Neural cell (in vitro differentiated cells): ENCODE results near the gene EIF4G3. TPM values are rescaled to one million over a fixed set of nuclear protein-coding genes. Genes with fewer than 3 reads are reported as not detected.

Source experiments
- H2AFZ ChIP-seq: fragments of 200-600, 300-800 bp; sonication (generic), shearing (Covaris generic); 2 replicates; pipeline ENCODE4 v1.6.0; 2014; ENCODE audit warnings: low read depth, mild to moderate bottlenecking, antibody characterized with exemption, low read length, moderate library complexity
- H3F3A ChIP-seq: fragments of 200-600 bp; shearing (Covaris generic); 2 replicates; pipeline ENCODE4 v1.6.1; 2016; ENCODE audit warnings: mild to moderate bottlenecking, moderate library complexity, mixed read lengths, antibody characterized with exemption, low read length; ENCODE audit not compliant: insufficient read depth, poor library complexity, severe bottlenecking
- H3K27ac ChIP-seq: fragments of 200-600, 300-800 bp; sonication (generic), shearing (Covaris generic); 2 replicates; pipeline ENCODE4 v1.5.1; 2014; ENCODE audit warnings: mild to moderate bottlenecking, low read length, moderate library complexity
- H3K27me3 ChIP-seq: fragments of 300-800, 200-600 bp; sonication (generic), shearing (Covaris generic); 2 replicates; pipeline ENCODE4 v1.6.0; 2014; ENCODE audit warnings: mild to moderate bottlenecking, low read depth, low read length, moderate library complexity; ENCODE audit not compliant: insufficient read depth
- H3K36me3 ChIP-seq: fragments of 300-800, 200-600 bp; sonication (generic), shearing (Covaris generic); 2 replicates; pipeline ENCODE4 v1.5.1; 2014; ENCODE audit warnings: mild to moderate bottlenecking, antibody characterized with exemption, low read length, moderate library complexity; ENCODE audit not compliant: insufficient read depth
- H3K4me2 ChIP-seq: fragments of 300-800, 200-600 bp; sonication (generic), shearing (Covaris generic); 2 replicates; pipeline ENCODE4 v1.6.0; 2014; ENCODE audit warnings: mild to moderate bottlenecking, low read length
- H3K4me3 ChIP-seq: fragments of 300-800, 200-600 bp; sonication (generic), shearing (Covaris generic); 2 replicates; pipeline ENCODE4 v1.5.1; 2014; ENCODE audit warnings: mild to moderate bottlenecking, low read length, moderate library complexity
- H3K79me2 ChIP-seq: fragments of 200-600 bp; shearing (Covaris generic); replicated peaks from 2 replicates; pipeline ENCODE4 v1.6.0; 2014; ENCODE audit warnings: mild to moderate bottlenecking, low read length, moderate library complexity; ENCODE audit not compliant: insufficient read depth
- H3K9ac ChIP-seq: fragments of 300-800, 200-600 bp; sonication (generic), shearing (Covaris generic); 2 replicates; pipeline ENCODE4 v1.6.1; 2016; ENCODE audit warnings: mild to moderate bottlenecking, low read length, mixed read lengths
- H3K9me2 ChIP-seq: fragments of 200-600 bp; shearing (Covaris generic); 2 replicates; pipeline ENCODE4 v1.6.1; 2016; ENCODE audit warnings: mild to moderate bottlenecking, low read length, mixed read lengths; ENCODE audit not compliant: insufficient read depth
- H3K9me3 ChIP-seq: fragments of 200-600, 300-800 bp; sonication (generic), shearing (Covaris generic); 2 replicates; pipeline ENCODE4 v1.6.1; 2016; ENCODE audit warnings: mild to moderate bottlenecking, mixed run types, low read length, moderate library complexity, mixed read lengths
- H4K20me1 ChIP-seq: fragments of 200-600 bp; shearing (Covaris generic); 2 replicates; pipeline ENCODE4 v1.6.1; 2016; ENCODE audit warnings: mild to moderate bottlenecking, mixed run types; ENCODE audit not compliant: insufficient read depth
- EP300 ChIP-seq: fragments of 450-650 bp; conservative IDR thresholded peaks from 2 replicates; pipeline ENCODE4 v1.6.1; 2014; ENCODE audit warnings: antibody characterized with exemption, mild to moderate bottlenecking, moderate library complexity; ENCODE audit not compliant: poor library complexity, severe bottlenecking
- EZH2 ChIP-seq: fragments of 200-600, 300-800 bp; shearing (Covaris generic), sonication (generic); IDR thresholded peaks from 2 replicates; pipeline ENCODE4 v1.6.1; 2014; ENCODE audit warnings: antibody characterized with exemption, low read length, borderline replicate concordance, mild to moderate bottlenecking; ENCODE audit not compliant: insufficient read depth, poor library complexity, severe bottlenecking
- MXI1 ChIP-seq: fragments of 450-650 bp; conservative IDR thresholded peaks from 2 replicates; pipeline ENCODE4 v1.6.1; 2014; ENCODE audit warnings: antibody characterized with exemption, mild to moderate bottlenecking; ENCODE audit not compliant: poor library complexity, severe bottlenecking
- POLR2AphosphoS5 ChIP-seq: IDR thresholded peaks from 2 replicates; pipeline ENCODE4 v1.6.1; 2012
- RAD21 ChIP-seq: fragments of 450-650 bp; conservative IDR thresholded peaks from 2 replicates; pipeline ENCODE4 v1.6.1; 2014; ENCODE audit warnings: antibody characterized with exemption, mild to moderate bottlenecking, moderate library complexity
- SMC3 ChIP-seq: fragments of 450-650 bp; conservative IDR thresholded peaks from 2 replicates; pipeline ENCODE4 v1.6.1; 2014; ENCODE audit warnings: antibody characterized with exemption, mild to moderate bottlenecking, moderate library complexity; ENCODE audit not compliant: poor library complexity
- TAF1 ChIP-seq: IDR thresholded peaks from 2 replicates; pipeline ENCODE4 v1.6.1; 2012; ENCODE audit warnings: low read depth
- polyA plus RNA-seq: library from polyadenylated mRNA; depleted of rRNA; stranded (reverse); fragments of >200 nt; gene quantifications from 2 replicates; pipeline ENCODE4 v1.2.3, GENCODE V29; 2014
- TF ChIP-seq, protein P1 (sequence below): IDR thresholded peaks from 2 replicates; pipeline ENCODE4 v1.6.1; 2012; ENCODE audit warnings: borderline replicate concordance
- TF ChIP-seq, protein P2 (sequence below): fragments of 450-650 bp; IDR thresholded peaks from 2 replicates; pipeline ENCODE4 v1.5.1; 2014; ENCODE audit warnings: antibody characterized with exemption, mild to moderate bottlenecking, moderate library complexity; ENCODE audit not compliant: poor library complexity, severe bottlenecking

EIF4G3 gene
- polyA plus RNA-seq, 1 donor from 2014 or later, result 56.9 TPM

DNA sequence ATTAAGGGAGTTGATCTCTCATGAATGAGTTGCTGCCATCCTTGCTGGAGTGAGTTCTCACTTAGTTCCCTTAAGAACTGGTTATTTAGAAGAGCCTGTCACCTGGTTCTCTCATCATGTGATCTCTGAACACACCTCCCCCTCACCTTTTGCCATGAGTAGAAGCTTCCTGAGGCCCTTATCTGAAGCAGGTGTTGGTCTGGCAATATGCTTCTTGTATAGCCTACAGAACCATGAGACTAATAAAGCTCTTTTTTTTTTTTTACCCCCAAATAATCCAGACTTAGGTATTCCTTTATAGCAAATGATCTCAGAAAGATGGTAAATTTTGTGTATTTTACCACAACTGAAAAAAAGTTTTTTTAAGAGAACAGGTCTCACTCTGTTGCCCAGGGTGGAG is 158.0 kb downstream of the EIF4G3 start:
- H3K4me3 ChIP-seq, result no peak overlapping the region
- H3K9ac ChIP-seq, result no peak overlapping the region
- no peaks in the 10 kb centered on the region for H3K9me2 ChIP-seq
- H3K27me3 ChIP-seq, result no peaks in the 10 kb centered on the region
- H3K27ac ChIP-seq, result no peak overlapping the region
- no peaks in the 10 kb centered on the region for H3F3A ChIP-seq
- no peaks in the 10 kb centered on the region for H3K36me3 ChIP-seq
- no peaks in the 10 kb centered on the region for H3K9me3 ChIP-seq
- no peak overlapping the region for H2AFZ ChIP-seq
- TF ChIP-seq MXI1 (no peak), TAF1 (no peak), RAD21 (no peak), EZH2 (no peak), POLR2AphosphoS5 (no peak), SMC3 (no peak), EP300 (no peak)
- TF ChIP-seq, protein P1, sequence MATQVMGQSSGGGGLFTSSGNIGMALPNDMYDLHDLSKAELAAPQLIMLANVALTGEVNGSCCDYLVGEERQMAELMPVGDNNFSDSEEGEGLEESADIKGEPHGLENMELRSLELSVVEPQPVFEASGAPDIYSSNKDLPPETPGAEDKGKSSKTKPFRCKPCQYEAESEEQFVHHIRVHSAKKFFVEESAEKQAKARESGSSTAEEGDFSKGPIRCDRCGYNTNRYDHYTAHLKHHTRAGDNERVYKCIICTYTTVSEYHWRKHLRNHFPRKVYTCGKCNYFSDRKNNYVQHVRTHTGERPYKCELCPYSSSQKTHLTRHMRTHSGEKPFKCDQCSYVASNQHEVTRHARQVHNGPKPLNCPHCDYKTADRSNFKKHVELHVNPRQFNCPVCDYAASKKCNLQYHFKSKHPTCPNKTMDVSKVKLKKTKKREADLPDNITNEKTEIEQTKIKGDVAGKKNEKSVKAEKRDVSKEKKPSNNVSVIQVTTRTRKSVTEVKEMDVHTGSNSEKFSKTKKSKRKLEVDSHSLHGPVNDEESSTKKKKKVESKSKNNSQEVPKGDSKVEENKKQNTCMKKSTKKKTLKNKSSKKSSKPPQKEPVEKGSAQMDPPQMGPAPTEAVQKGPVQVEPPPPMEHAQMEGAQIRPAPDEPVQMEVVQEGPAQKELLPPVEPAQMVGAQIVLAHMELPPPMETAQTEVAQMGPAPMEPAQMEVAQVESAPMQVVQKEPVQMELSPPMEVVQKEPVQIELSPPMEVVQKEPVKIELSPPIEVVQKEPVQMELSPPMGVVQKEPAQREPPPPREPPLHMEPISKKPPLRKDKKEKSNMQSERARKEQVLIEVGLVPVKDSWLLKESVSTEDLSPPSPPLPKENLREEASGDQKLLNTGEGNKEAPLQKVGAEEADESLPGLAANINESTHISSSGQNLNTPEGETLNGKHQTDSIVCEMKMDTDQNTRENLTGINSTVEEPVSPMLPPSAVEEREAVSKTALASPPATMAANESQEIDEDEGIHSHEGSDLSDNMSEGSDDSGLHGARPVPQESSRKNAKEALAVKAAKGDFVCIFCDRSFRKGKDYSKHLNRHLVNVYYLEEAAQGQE, result no peak
- H4K20me1 ChIP-seq, result no peaks in the 10 kb centered on the region
- no peak overlapping the region for H3K4me2 ChIP-seq
- peaks cover 39% of the 10 kb centered on the region for H3K79me2 ChIP-seq

GRCh38 chr1:21013510-21013909 is 163.2 kb downstream of the EIF4G3 start:
- no peaks in the 10 kb centered on the region for H3K9me3 ChIP-seq
- no peak overlapping the region for H3K27ac ChIP-seq
- no peaks in the 10 kb centered on the region for H3K27me3 ChIP-seq
- no peaks in the 10 kb centered on the region for H4K20me1 ChIP-seq
- H3K4me2 ChIP-seq, result no peak overlapping the region
- H3K79me2 ChIP-seq, result peaks cover 47% of the 10 kb centered on the region
- H3K36me3 ChIP-seq, result no peaks in the 10 kb centered on the region
- no peak overlapping the region for H3K4me3 ChIP-seq
- H3F3A ChIP-seq, result no peaks in the 10 kb centered on the region
- no peak overlapping the region for H3K9ac ChIP-seq
- no peaks in the 10 kb centered on the region for H3K9me2 ChIP-seq
- H2AFZ ChIP-seq, result no peak overlapping the region
- no peak for TF ChIP-seq SMC3
- TF ChIP-seq, protein P1, result no peak
- TF ChIP-seq POLR2AphosphoS5, result no peak
- no peak for TF ChIP-seq EP300
- no peak for TF ChIP-seq MXI1
- TF ChIP-seq EZH2, result no peak
- TF ChIP-seq, protein P2, sequence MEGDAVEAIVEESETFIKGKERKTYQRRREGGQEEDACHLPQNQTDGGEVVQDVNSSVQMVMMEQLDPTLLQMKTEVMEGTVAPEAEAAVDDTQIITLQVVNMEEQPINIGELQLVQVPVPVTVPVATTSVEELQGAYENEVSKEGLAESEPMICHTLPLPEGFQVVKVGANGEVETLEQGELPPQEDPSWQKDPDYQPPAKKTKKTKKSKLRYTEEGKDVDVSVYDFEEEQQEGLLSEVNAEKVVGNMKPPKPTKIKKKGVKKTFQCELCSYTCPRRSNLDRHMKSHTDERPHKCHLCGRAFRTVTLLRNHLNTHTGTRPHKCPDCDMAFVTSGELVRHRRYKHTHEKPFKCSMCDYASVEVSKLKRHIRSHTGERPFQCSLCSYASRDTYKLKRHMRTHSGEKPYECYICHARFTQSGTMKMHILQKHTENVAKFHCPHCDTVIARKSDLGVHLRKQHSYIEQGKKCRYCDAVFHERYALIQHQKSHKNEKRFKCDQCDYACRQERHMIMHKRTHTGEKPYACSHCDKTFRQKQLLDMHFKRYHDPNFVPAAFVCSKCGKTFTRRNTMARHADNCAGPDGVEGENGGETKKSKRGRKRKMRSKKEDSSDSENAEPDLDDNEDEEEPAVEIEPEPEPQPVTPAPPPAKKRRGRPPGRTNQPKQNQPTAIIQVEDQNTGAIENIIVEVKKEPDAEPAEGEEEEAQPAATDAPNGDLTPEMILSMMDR, result no peak
- no peak for TF ChIP-seq TAF1
- TF ChIP-seq RAD21, result no peak
